ENCODE results near the gene RGS12.

- TF ChIP-seq TAF1 (IDR thresholded peaks at IDR 0.05; ENCODE audit: borderline replicate concordance, low read depth, low read length): no peak
- no peak for TF ChIP-seq POLR2AphosphoS5 (IDR thresholded peaks at IDR 0.05; ENCODE audit: low read depth, low read length)
These were observed 11.3 kb downstream of the RGS12 start for GRCh38 chr4:3303923-3304710.
